Measurements from ENCODE around the gene UBASH3A. TPM values are rescaled to one million over a fixed set of nuclear protein-coding genes. Genes with fewer than 3 reads are reported as not detected.
"Not testable (repeated sequence)": the region's sequence is repeated elsewhere in the genome, so short reads cannot be mapped to it uniquely, and the experiment has no call there.

The UBASH3A gene
- total and polyA plus RNA-seq, 2 donors (not counting 1 experiment from before 2014, with no cell fraction given): not detected

- no peaks in the 10 kb centered on the region for H4K20me1 ChIP-seq (ENCODE audit: control insufficient read depth, extremely low read depth, insufficient read depth, low read length)
- H3K4me3 ChIP-seq (replicated peaks in 1 of 4; ENCODE audit: control extremely low read depth in 1 of 4, insufficient read depth in 1 of 4, low read depth in 3 of 4, low read length in 4 of 4): no peak overlapping the region
- H3K27me3 ChIP-seq (ENCODE audit: control insufficient read depth, insufficient read depth, low read length): peaks cover under 1% of the 10 kb centered on the region
- no peak overlapping the region for H2AFZ ChIP-seq (ENCODE audit: low read length)
- H3K9ac ChIP-seq (ENCODE audit: insufficient read depth, low read length): no peak overlapping the region
- TF ChIP-seq CTCF (conservative IDR thresholded peaks at IDR 0.05 in 1 of 2, IDR thresholded peaks at IDR 0.05 in 1 of 2; ENCODE audit: low read depth in 1 of 2, low read length in 2 of 2) (no peak), EZH2 (IDR thresholded peaks at IDR 0.05; ENCODE audit: low read length, missing control alignments) (no peak)
- no peak overlapping the region for H3K4me2 ChIP-seq (ENCODE audit: extremely low read depth, insufficient read depth, low read length)
- no peak for DNase-seq (ENCODE audit: low read depth in 2 of 2)
- H3K36me3 ChIP-seq (ENCODE audit: control insufficient read depth, insufficient read depth, low read length): no peaks in the 10 kb centered on the region
- no peaks in the 10 kb centered on the region for H3K79me2 ChIP-seq (ENCODE audit: control insufficient read depth, insufficient read depth, low read length)
- H3K9me3 ChIP-seq (ENCODE audit: control insufficient read depth, insufficient read depth, low read depth, low read length): no peaks in the 10 kb centered on the region
- H3K4me1 ChIP-seq (ENCODE audit: control insufficient read depth, extremely low read depth, insufficient read depth, low read length): no peaks in the 10 kb centered on the region
- no peak overlapping the region for H3K27ac ChIP-seq (ENCODE audit: insufficient read depth, low read length)
Observed at GRCh38 chr21:42406201-42406621, 2.5 kb downstream of the UBASH3A start.

GRCh38 chr21:42406866-42407265, 3.2 kb downstream of the UBASH3A start:
- Histone ChIP-seq H3K9ac (ENCODE audit: insufficient read depth, low read length) (no peak overlapping the region), H3K36me3 (ENCODE audit: control insufficient read depth, insufficient read depth, low read length) (no peaks in the 10 kb centered on the region), H3K4me1 (ENCODE audit: control insufficient read depth, extremely low read depth, insufficient read depth, low read length) (no peaks in the 10 kb centered on the region), H3K27ac (ENCODE audit: insufficient read depth, low read length) (no peak overlapping the region), H3K9me3 (ENCODE audit: control insufficient read depth, insufficient read depth, low read depth, low read length) (no peaks in the 10 kb centered on the region), H3K4me3 (replicated peaks in 1 of 4; ENCODE audit: control extremely low read depth in 1 of 4, insufficient read depth in 1 of 4, low read depth in 3 of 4, low read length in 4 of 4) (no peak overlapping the region), H4K20me1 (ENCODE audit: control insufficient read depth, extremely low read depth, insufficient read depth, low read length) (no peaks in the 10 kb centered on the region), H3K27me3 (ENCODE audit: control insufficient read depth, insufficient read depth, low read length) (peaks cover 3% of the 10 kb centered on the region), H3K79me2 (ENCODE audit: control insufficient read depth, insufficient read depth, low read length) (no peaks in the 10 kb centered on the region), H3K4me2 (ENCODE audit: extremely low read depth, insufficient read depth, low read length) (no peak overlapping the region), H2AFZ (ENCODE audit: low read length) (no peak overlapping the region)
- no peak for DNase-seq (ENCODE audit: low read depth in 2 of 2)
- TF ChIP-seq EZH2 (IDR thresholded peaks at IDR 0.05; ENCODE audit: low read length, missing control alignments) (no peak), CTCF (conservative IDR thresholded peaks at IDR 0.05 in 1 of 2, IDR thresholded peaks at IDR 0.05 in 1 of 2; ENCODE audit: low read depth in 1 of 2, low read length in 2 of 2) (no peak)

GRCh38 chr21:42407476-42407875, 3.8 kb downstream of the UBASH3A start:
- no peaks in the 10 kb centered on the region for H3K36me3 ChIP-seq (ENCODE audit: control insufficient read depth, insufficient read depth, low read length)
- no peaks in the 10 kb centered on the region for H4K20me1 ChIP-seq (ENCODE audit: control insufficient read depth, extremely low read depth, insufficient read depth, low read length)
- H3K9me3 ChIP-seq (ENCODE audit: control insufficient read depth, insufficient read depth, low read depth, low read length): no peaks in the 10 kb centered on the region
- no peak overlapping the region for H3K9ac ChIP-seq (ENCODE audit: insufficient read depth, low read length)
- H3K27me3 ChIP-seq (ENCODE audit: control insufficient read depth, insufficient read depth, low read length): peaks cover 3% of the 10 kb centered on the region
- no peak overlapping the region for H3K27ac ChIP-seq (ENCODE audit: insufficient read depth, low read length)
- H2AFZ ChIP-seq (ENCODE audit: low read length): no peak overlapping the region
- H3K4me1 ChIP-seq (ENCODE audit: control insufficient read depth, extremely low read depth, insufficient read depth, low read length): no peaks in the 10 kb centered on the region
- H3K4me3 ChIP-seq (replicated peaks in 1 of 4; ENCODE audit: control extremely low read depth in 1 of 4, insufficient read depth in 1 of 4, low read depth in 3 of 4, low read length in 4 of 4): no peak overlapping the region
- no peak overlapping the region for H3K4me2 ChIP-seq (ENCODE audit: extremely low read depth, insufficient read depth, low read length)
- no peaks in the 10 kb centered on the region for H3K79me2 ChIP-seq (ENCODE audit: control insufficient read depth, insufficient read depth, low read length)
- DNase-seq (ENCODE audit: low read depth in 2 of 2): no peak
- TF ChIP-seq CTCF (conservative IDR thresholded peaks at IDR 0.05 in 1 of 2, IDR thresholded peaks at IDR 0.05 in 1 of 2; ENCODE audit: low read depth in 1 of 2, low read length in 2 of 2) (no peak), EZH2 (IDR thresholded peaks at IDR 0.05; ENCODE audit: low read length, missing control alignments) (no peak)

- not testable (repeated sequence) for H3K4me3 ChIP-seq (replicated peaks in 1 of 4; ENCODE audit: control extremely low read depth in 1 of 4, insufficient read depth in 1 of 4, low read depth in 3 of 4, low read length in 4 of 4); H4K20me1 ChIP-seq (ENCODE audit: control insufficient read depth, extremely low read depth, insufficient read depth, low read length); H3K4me1 ChIP-seq (ENCODE audit: control insufficient read depth, extremely low read depth, insufficient read depth, low read length); H2AFZ ChIP-seq (ENCODE audit: low read length); H3K36me3 ChIP-seq (ENCODE audit: control insufficient read depth, insufficient read depth, low read length); H3K79me2 ChIP-seq (ENCODE audit: control insufficient read depth, insufficient read depth, low read length); H3K9ac ChIP-seq (ENCODE audit: insufficient read depth, low read length); H3K9me3 ChIP-seq (ENCODE audit: control insufficient read depth, insufficient read depth, low read depth, low read length); H3K4me2 ChIP-seq (ENCODE audit: extremely low read depth, insufficient read depth, low read length); H3K27ac ChIP-seq (ENCODE audit: insufficient read depth, low read length); H3K27me3 ChIP-seq (ENCODE audit: control insufficient read depth, insufficient read depth, low read length); DNase-seq (ENCODE audit: low read depth in 2 of 2)
Observed at GRCh38 chr21:42408718-42409117, 5.0 kb downstream of the UBASH3A start.
